UCSD-AML1 (cell line): ENCODE results near the gene TMOD4.
"Not testable (repeated sequence)": the region's sequence is repeated elsewhere in the genome, so short reads cannot be mapped to it uniquely, and the experiment has no call there.

Experiments
- DNase-seq: peaks from one replicate; lab custom pipeline; 2025; ENCODE audit not compliant: unreplicated experiment; lab: John Stamatoyannopoulos, UW

The TMOD4 gene

GRCh38 chr1:151175863-151176262 is at the start of gene TMOD4:
TSS of gene TMOD4 (minus strand) at chr1:151175981. CDS start at chr1:151174875, 1,106 bp downstream.
- DNase-seq, result no peak

- no peak for DNase-seq
These were observed 46.3 kb upstream of the TMOD4 start for GRCh38 chr1:151222130-151222529.

GRCh38 chr1:151221616-151222015 is 45.8 kb upstream of the TMOD4 start:
- DNase-seq, result no peak

- no peak for DNase-seq
These were observed 37.8 kb upstream of the TMOD4 start for GRCh38 chr1:151213560-151213959.

GRCh38 chr1:151211972-151212705 is 36.4 kb upstream of the TMOD4 start:
- DNase-seq, result no peak

GRCh38 chr1:151210830-151211229 is 35.0 kb upstream of the TMOD4 start:
- DNase-seq, result no peak

- DNase-seq, result not testable (repeated sequence)
These were observed 29.7 kb upstream of the TMOD4 start for GRCh38 chr1:151205381-151205965.

- no peak for DNase-seq
These were observed 24.2 kb upstream of the TMOD4 start for GRCh38 chr1:151199873-151200581.

- peak; percentile 97 for DNase-seq
These were observed 22.7 kb upstream of the TMOD4 start, which contains the start of gene PIP5K1A for GRCh38 chr1:151198254-151199127. TSS of gene PIP5K1A (plus strand) at chr1:151198552. CDS start at chr1:151198997, 445 bp downstream.

- no peak for DNase-seq
These were observed 22.1 kb upstream of the TMOD4 start for GRCh38 chr1:151197863-151198253.

- DNase-seq, result peak; percentile 25
These were observed 20.6 kb upstream of the TMOD4 start for GRCh38 chr1:151196292-151196800.

- DNase-seq, result not testable (repeated sequence)
These were observed 19.3 kb upstream of the TMOD4 start for GRCh38 chr1:151194894-151195594.

GRCh38 chr1:151193856-151194255 is 18.1 kb upstream of the TMOD4 start:
- no peak for DNase-seq

GRCh38 chr1:151193304-151193703 is 17.5 kb upstream of the TMOD4 start:
- no peak for DNase-seq

GRCh38 chr1:151192047-151192446 is 16.3 kb upstream of the TMOD4 start:
- DNase-seq, result no peak

GRCh38 chr1:151189637-151190445 is 14.1 kb upstream of the TMOD4 start, which contains the start of gene VPS72:
TSS of gene VPS72 (minus strand) at chr1:151190197. CDS start at chr1:151190121, 76 bp downstream.
- DNase-seq, result peak; percentile 86

- not testable (repeated sequence) for DNase-seq
These were observed 12.9 kb upstream of the TMOD4 start for GRCh38 chr1:151188667-151189066.

- no peak for DNase-seq
These were observed 11.4 kb upstream of the TMOD4 start for GRCh38 chr1:151187205-151187604.

GRCh38 chr1:151184211-151184610 is 8.4 kb upstream of the TMOD4 start:
- DNase-seq, result no peak
